GM18951 (cell line): ENCODE data around the gene JMJD7.

Experiments
- POLR2A ChIP-seq: IDR thresholded peaks from 4 replicates; pipeline ENCODE4 v1.6.1; 2011; ENCODE audit warnings: mild to moderate bottlenecking; ENCODE audit not compliant: insufficient read length, insufficient read depth; ENCODE audit errors: extremely low read depth
- in situ Hi-C: fragments of 300-500 bp; cut with MboI; formaldehyde crosslinking; loops from one replicate; pipeline ENCODE4 v1.12.0; 2022; ENCODE audit warnings: low sequenced_read_pairs, mixed read lengths, inconsistent platforms; ENCODE audit not compliant: unreplicated experiment

The JMJD7 gene

DNA sequence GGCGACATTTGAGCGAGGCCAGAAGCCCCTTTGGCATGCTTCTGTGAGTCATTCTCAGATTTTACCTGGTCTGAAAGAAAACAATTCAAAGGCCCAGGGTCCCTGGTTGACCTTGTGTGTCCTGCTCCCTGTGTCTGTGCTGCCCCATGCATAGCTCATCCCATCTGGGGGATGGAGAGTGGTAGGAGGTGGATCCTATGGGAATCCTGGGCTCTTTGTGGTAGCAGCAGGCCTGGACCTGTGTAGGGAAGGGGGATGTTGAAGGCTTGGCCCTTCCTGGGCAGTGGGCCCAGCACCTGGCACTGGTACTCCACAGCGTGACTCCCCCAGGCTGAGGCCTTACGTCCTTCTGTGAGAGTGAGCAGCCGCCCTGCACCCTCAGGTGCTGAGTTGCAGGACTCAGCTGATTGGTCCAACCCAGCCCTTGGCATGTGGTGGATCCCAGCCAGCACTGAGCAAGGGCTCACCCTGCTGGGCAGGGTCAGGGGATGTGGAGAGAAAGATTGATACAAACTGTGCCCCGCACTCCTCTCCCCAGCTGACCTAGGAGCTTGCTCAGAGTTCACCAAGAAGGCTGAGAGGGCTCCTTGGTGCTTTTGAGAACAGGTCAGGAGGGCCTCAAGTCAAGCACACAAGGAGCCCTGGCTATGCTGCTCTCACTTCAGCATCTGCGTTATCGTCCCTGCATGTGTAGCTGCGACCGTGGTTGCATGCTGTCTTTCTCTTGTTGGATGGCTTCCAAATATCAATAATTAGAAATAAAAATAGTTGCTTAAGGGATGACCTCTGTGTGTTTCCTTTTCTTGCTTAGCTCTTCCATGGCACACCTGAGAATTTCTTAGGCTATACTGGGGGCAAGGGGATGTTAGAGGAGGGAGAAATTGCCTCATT, 21.4 kb upstream of the JMJD7 start:
- no peak for TF ChIP-seq POLR2A
- in situ Hi-C loops, result no loop called here

DNA sequence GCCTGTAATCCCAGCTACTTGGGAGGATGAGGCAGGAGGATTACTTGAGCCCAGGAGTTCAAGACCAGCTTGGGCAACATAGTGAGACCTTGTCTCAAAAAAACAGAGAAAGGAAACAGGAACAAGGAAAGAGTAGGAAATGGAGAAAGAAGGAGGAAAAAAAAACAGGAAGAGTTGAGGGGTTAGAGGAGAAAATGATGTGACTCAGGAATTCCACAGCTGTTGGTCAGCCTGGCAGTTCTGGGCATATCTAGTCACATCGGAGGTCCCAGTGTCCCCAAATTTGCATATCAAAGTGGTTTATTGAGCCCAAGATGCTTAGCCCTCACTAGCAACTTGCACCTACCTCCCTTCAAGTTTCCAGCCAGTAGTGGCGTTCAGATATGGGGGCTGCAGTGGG, 18.8 kb upstream of the JMJD7 start:
- in situ Hi-C loops, result no loop called here
- TF ChIP-seq POLR2A, result no peak

- in situ Hi-C loops, result loop anchor here (10.0 kb wide), 1 partner anchor 345 kb away; no protein-coding TSS in a partner anchor
- no peak for TF ChIP-seq POLR2A
Observed at GRCh38 chr15:41809526-41810220, 18.2 kb upstream of the JMJD7 start.

DNA sequence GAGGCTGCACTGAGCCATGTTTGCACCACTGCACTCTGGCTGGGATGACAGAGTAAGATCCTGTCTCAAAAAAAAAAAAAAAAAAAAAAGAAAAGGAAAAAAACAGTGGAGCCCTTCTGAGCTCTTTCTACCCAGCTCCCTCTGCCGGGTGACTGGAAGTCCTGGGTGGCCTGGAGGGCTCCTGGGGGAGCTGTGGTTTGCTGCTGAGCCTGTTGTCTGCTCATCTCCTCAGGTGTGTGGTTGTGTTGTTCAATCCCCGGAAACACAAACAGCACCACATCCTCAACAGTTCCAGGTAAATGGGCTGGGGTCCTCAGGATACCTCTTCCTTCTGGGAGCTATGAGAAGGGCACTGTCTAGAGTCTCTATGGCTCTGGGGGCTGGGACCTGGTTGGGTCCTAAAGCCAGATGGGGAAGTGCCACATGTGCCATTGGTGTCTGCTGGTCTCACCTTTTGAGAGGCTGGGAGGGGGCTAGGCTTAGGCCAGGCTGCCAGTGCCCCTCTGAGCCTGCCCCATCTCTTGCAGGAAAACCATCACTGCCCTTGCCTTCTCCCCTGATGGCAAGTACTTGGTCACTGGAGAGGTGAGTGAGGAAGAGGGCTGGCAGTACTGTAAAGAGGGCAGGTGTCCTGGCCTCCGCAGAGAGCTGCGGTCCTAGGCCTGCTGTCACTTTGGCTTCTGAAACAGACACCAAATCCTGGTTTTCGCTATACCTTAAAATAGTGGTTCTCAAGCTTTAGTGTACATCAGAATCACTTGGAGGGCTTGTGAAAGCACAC, 17.1 kb upstream of the JMJD7 start:
- in situ Hi-C loops, result loop anchor here (10.0 kb wide), 1 partner anchor 346 kb away; no protein-coding TSS in a partner anchor
- no peak for TF ChIP-seq POLR2A

DNA sequence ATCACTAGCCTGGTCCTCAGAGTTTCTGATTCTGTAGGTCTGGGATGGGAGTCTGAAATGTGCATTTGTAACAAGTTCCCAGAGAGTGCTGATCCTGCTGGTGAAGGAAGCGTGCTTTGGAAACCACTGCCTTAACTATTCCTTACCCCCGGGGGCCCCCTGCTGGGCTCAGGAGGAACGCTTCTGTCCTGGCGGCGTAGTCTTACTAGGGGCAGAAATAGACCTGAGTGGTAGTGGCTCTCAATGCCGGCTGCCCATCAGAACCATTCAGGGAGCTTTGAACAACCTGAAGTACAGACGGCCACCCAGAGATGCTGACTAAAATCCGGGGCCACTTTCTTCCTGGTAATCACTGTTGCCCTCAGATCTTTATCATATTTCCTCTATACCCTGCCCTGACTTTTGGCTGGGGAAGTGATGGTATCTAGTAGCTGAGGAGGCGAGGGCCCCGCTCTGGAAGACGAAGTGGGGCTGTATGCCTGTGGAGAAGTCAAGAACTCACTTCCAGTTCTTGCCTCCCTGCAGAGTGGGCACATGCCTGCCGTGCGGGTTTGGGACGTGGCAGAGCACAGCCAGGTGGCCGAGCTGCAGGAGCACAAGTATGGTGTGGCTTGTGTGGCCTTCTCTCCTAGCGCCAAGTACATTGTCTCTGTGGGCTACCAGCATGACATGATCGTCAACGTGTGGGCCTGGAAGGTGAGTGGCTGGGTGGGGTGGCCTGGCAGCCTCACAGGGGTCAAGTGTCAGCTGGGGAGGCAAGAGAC, 16.3 kb upstream of the JMJD7 start:
- in situ Hi-C loops, result loop anchor here (10.0 kb wide), 1 partner anchor 347 kb away; no protein-coding TSS in a partner anchor
- no peak for TF ChIP-seq POLR2A

GRCh38 chr15:41812820-41813375, 15.0 kb upstream of the JMJD7 start:
- no peak for TF ChIP-seq POLR2A
- in situ Hi-C loops, result loop anchor here (10.0 kb wide), 1 partner anchor 348 kb away; no protein-coding TSS in a partner anchor

DNA sequence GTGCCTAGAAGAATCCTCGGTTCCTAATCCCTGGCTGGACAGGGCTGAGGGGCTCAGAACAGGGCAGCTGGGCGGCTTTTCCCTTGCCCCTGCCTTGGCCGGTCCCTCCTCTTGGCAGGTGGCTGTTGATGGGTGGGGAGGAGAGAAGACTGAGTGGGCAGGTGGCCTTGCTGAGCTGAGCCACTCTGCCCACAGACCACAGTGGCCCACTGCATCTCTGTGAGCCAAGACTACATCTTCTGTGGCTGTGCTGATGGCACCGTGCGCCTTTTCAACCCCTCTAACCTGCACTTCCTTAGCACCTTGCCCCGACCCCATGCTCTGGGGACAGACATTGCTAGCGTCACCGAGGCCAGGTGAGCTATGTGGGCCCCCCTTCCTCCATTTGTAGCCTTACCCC, 14.5 kb upstream of the JMJD7 start:
- in situ Hi-C loops, result loop anchor here (10.0 kb wide), 1 partner anchor 349 kb away; no protein-coding TSS in a partner anchor
- no peak for TF ChIP-seq POLR2A

DNA sequence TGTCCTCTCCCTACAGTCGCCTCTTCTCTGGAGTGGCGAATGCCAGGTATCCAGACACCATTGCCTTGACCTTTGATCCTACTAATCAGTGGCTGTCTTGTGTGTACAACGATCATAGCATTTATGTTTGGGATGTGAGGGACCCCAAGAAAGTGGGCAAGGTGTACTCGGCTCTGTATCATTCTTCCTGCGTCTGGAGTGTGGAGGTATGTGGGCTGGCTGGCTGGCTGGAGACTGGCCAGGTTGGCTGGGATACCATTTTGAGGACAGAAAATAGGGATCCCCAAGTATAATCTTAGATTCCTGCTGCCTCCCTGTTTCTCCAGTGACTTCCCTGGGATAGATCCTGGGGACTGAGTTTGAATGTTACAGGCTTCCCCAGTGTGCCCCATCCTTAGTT, 13.4 kb upstream of the JMJD7 start:
- no peak for TF ChIP-seq POLR2A
- in situ Hi-C loops, result loop anchor here (10.0 kb wide), 1 partner anchor 350 kb away; no protein-coding TSS in a partner anchor

DNA sequence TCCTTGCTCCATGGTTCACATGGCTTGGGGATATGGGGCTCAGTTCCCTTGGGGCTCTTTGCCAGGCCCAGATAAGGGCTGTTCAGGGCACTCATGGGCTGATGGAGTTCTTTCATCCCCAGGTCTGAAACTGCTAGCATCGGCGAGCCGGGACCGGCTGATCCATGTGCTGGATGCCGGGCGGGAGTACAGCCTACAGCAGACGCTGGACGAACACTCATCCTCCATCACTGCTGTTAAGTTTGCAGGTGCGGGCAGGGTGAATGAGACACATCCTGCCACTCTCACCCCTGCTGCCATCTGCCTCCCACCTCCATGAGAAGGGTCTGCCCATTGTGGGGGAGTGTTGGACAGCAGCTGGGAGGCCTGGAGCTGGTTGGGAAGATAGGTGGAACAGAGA, 11.1 kb upstream of the JMJD7 start:
- in situ Hi-C loops, result loop anchor here (10.0 kb wide), 1 partner anchor 352 kb away; no protein-coding TSS in a partner anchor
- no peak for TF ChIP-seq POLR2A

- TF ChIP-seq POLR2A, result no peak
- in situ Hi-C loops, result loop anchor here (10.0 kb wide), 1 partner anchor 353 kb away; no protein-coding TSS in a partner anchor
Observed at GRCh38 chr15:41817327-41817726, 10.6 kb upstream of the JMJD7 start.

- in situ Hi-C loops, result loop anchor here (10.0 kb wide), 1 partner anchor 353 kb away; no protein-coding TSS in a partner anchor
- no peak for TF ChIP-seq POLR2A
Observed at GRCh38 chr15:41817781-41818180, 10.1 kb upstream of the JMJD7 start.
